ENCODE measurements around the gene PARD3.

- TF ChIP-seq ERG (CRISPR knock-in tag; IDR thresholded peaks at IDR 0.05) (no peak), CBFB (CRISPR knock-in tag; IDR thresholded peaks at IDR 0.05; ENCODE audit: low read depth) (no peak), NFYB (CRISPR knock-in tag; conservative IDR thresholded peaks at IDR 0.05; ENCODE audit: low read depth) (no peak), ELF4 (CRISPR knock-in tag; IDR thresholded peaks at IDR 0.05; ENCODE audit: low read depth) (no peak), RORB (CRISPR knock-in tag; IDR thresholded peaks at IDR 0.05) (no peak), NFE2L1 (CRISPR knock-in tag; IDR thresholded peaks at IDR 0.05) (peak; percentile 78), CREB1 (CRISPR knock-in tag; IDR thresholded peaks at IDR 0.05) (no peak)
- TF ChIP-seq, protein P1, sequence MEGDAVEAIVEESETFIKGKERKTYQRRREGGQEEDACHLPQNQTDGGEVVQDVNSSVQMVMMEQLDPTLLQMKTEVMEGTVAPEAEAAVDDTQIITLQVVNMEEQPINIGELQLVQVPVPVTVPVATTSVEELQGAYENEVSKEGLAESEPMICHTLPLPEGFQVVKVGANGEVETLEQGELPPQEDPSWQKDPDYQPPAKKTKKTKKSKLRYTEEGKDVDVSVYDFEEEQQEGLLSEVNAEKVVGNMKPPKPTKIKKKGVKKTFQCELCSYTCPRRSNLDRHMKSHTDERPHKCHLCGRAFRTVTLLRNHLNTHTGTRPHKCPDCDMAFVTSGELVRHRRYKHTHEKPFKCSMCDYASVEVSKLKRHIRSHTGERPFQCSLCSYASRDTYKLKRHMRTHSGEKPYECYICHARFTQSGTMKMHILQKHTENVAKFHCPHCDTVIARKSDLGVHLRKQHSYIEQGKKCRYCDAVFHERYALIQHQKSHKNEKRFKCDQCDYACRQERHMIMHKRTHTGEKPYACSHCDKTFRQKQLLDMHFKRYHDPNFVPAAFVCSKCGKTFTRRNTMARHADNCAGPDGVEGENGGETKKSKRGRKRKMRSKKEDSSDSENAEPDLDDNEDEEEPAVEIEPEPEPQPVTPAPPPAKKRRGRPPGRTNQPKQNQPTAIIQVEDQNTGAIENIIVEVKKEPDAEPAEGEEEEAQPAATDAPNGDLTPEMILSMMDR (IDR thresholded peaks at IDR 0.05), result no peak
- TF ChIP-seq, protein P2, sequence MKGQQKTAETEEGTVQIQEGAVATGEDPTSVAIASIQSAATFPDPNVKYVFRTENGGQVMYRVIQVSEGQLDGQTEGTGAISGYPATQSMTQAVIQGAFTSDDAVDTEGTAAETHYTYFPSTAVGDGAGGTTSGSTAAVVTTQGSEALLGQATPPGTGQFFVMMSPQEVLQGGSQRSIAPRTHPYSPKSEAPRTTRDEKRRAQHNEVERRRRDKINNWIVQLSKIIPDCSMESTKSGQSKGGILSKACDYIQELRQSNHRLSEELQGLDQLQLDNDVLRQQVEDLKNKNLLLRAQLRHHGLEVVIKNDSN (CRISPR knock-in tag; IDR thresholded peaks at IDR 0.05), result no peak
These were observed 528.9 kb downstream of the PARD3 start for GRCh38 chr10:34286136-34286739.
